Astrocyte of the spinal cord (primary cell): ENCODE measurements around the gene LGR6.

Experiments
- DNase-seq: peaks from one replicate; pipeline ENCODE4 v3.0.0; 2011; ENCODE audit warnings: low read depth, low spot score
- H3K4me3 ChIP-seq: 2 replicates; pipeline ENCODE4 v1.5.1; 2011; ENCODE audit warnings: low read depth, mild to moderate bottlenecking, low read length, moderate library complexity
- in situ Hi-C: cut with HindIII; loops from 2 replicates; pipeline ENCODE4 v1.10.0; 2017; ENCODE audit warnings: low sequenced_read_pairs
- TF ChIP-seq, protein P1 (sequence below): IDR thresholded peaks from 2 replicates; pipeline ENCODE4 v1.5.1; 2012; ENCODE audit warnings: low read depth, mild to moderate bottlenecking, low read length, inconsistent platforms

The LGR6 gene

DNA sequence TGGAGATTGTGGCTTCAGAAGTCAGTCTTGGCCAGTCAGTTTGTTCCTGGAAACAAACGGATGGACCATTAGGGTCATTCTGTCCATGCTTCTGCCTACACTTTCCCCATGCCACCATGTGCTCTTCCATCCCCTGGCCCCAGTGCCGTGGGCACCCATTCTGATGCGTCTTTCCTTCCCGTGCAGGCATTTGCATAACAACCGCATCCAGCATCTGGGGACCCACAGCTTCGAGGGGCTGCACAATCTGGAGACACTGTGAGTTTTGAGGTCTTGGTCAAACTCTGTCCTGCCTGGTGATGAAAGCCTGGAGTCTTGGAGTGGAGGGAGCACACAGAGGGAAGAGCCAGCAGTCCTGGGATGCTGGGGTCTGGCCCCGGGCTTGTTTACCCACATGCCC is 87.0 kb downstream of the LGR6 start:
- no peak for DNase-seq
- in situ Hi-C loops = no loop called here
- TF ChIP-seq, protein P1, sequence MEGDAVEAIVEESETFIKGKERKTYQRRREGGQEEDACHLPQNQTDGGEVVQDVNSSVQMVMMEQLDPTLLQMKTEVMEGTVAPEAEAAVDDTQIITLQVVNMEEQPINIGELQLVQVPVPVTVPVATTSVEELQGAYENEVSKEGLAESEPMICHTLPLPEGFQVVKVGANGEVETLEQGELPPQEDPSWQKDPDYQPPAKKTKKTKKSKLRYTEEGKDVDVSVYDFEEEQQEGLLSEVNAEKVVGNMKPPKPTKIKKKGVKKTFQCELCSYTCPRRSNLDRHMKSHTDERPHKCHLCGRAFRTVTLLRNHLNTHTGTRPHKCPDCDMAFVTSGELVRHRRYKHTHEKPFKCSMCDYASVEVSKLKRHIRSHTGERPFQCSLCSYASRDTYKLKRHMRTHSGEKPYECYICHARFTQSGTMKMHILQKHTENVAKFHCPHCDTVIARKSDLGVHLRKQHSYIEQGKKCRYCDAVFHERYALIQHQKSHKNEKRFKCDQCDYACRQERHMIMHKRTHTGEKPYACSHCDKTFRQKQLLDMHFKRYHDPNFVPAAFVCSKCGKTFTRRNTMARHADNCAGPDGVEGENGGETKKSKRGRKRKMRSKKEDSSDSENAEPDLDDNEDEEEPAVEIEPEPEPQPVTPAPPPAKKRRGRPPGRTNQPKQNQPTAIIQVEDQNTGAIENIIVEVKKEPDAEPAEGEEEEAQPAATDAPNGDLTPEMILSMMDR = no peak
- H3K4me3 ChIP-seq = no peak overlapping the region

DNA sequence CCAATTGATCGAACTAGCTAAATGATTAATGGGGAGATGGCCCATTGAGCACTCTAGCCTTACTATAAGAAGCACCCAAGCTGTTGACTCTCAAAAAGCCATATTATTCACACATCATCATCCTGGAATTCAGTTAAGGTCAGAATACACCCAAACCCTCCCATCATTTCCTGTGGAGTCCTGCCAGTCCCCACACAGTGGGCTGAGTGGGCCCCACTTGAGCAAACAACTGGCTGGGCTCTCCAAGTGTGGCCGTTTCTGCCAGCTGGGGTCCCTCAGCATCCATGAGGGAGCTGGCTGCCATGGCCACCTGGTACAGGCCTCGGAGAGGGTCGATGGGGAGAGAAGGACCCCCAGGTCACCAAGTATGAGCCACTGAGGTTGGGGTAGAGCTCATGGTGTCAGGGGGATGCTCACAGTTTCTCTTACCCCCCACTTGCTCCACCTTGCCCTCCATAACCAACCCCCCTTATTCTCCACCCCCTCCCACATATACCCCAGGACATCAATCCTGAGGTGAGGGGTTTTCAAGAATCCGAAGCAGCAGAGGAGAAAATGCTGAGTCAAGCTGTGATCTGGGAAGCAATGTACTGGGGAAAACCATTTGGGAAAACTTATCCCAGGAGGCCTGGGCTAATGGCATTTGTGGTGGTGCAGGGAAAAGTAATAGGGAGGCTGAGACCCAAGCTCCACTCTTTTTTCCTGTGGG is 87.9 kb downstream of the LGR6 start:
- peak; percentile 88 for DNase-seq
- H3K4me3 ChIP-seq = no peak overlapping the region
- TF ChIP-seq, protein P1 = no peak
- in situ Hi-C loops = no loop called here

DNA sequence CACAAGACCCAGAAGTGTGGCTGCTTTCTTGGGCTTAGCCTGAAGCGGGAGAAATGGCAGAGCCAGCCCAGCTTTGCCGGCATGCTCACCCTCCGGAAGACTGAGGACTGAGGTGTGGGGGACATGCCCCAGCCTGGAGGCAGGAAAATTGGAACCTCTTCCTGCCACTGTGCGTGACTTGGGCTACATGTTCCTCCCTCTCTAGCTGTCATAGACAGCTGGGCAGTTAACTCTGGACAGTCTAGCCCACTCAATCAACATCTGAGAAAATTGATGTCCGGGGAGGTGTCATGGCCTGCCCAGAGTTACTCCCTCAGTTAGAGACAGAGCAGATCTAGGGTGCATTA is 88.4 kb downstream of the LGR6 start:
- no peak overlapping the region for H3K4me3 ChIP-seq
- in situ Hi-C loops = no loop called here
- no peak for DNase-seq
- TF ChIP-seq, protein P1 = no peak

DNA sequence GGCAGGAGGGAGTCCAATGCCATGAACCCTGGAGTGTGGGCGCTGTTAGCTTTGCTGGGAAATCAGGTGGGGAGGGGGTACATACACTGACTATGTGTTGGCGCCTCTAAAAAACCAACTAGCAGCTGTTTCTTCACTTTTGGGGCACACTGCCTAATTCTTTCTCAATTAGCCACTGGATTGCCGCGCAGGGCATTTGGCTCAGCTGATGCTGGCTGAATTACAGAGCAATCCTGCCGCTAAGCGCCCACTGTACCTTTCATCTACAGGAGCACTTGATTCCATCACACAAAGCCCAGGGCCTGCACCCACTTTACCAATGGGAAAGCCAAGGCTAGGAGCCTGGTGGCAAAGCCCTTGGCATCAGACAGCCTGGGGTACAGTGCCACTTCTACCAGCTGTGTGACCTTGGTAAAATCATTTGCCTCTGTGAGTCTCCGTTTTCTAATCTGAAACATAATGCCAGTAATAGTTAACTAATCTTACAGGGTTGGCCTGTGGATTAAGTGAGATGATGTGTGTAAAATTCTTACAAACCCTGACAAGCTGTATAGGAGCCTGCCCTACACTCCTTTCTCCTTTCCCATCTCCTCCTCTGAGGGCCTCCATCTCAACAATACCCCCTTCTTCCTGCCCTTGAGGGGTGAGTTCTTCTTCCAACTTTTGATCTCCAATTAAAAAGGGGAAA is 89.1 kb downstream of the LGR6 start:
- DNase-seq = no peak
- TF ChIP-seq, protein P1 = no peak
- in situ Hi-C loops = no loop called here
- no peak overlapping the region for H3K4me3 ChIP-seq

DNA sequence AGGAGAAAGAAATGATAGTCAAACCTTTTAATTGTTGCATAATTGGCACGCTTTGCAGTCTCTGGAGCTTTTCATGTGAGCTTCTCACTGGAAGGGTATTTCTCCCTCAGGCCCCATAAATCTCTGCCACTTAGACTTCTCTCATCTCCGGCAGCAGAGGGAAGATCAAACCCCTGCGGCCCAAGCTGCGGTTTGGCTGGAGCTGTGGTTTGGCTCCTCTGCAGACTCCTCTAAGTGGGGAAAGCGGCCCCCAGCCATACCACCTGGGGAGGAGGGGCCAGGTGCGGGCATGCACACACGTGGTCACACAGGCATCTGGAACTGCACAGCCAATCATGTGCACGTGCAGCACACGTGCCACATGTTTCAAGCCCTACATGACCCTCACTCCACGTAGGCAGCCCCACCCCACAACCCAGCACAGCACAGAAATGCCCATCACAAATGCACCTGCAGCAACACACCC is 89.8 kb downstream of the LGR6 start:
- no peak overlapping the region for H3K4me3 ChIP-seq
- peak; percentile 89 for DNase-seq
- in situ Hi-C loops = no loop called here
- TF ChIP-seq, protein P1 = no peak

DNA sequence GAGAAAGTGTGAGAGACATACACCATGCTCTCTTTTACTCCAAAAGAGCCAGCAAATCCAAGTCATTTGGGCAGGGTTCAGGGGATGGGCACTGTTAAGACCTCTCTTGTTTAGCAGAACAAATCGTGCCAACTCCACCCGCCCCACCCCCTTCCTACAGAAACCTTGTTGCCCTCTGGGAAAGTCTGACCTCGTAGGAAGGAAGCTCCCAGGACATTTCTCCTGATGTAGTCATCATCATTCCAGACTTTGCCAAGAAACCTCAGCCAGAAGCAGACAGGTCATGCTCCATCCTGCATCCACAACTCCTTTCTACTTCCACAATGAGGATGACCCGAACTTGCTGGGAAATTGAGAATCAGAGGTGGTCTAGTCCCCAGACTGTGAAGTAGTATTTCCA is 90.4 kb downstream of the LGR6 start:
- in situ Hi-C loops = no loop called here
- DNase-seq = peak; percentile 68
- no peak overlapping the region for H3K4me3 ChIP-seq
- TF ChIP-seq, protein P1 = no peak
